GM21381 (cell line): ENCODE measurements around the gene DDN.
A peak's percentile ranks its signal among the peaks of the same experiment; 100 is the strongest.

Source experiments
- ATAC-seq: cut with Tn5 transposase; IDR thresholded peaks from one replicate; pipeline ENCODE4 v1.9.1; 2021; ENCODE audit warnings: mild to moderate bottlenecking, moderate library complexity; ENCODE audit not compliant: unreplicated experiment

The DDN gene

GRCh38 chr12:49031573-49032161 is 32.5 kb upstream of the DDN start:
- no peak for ATAC-seq

GRCh38 chr12:49030714-49031572 is 31.8 kb upstream of the DDN start:
- no peak for ATAC-seq

GRCh38 chr12:49030119-49030518 is 30.9 kb upstream of the DDN start:
- no peak for ATAC-seq

- ATAC-seq: no peak
These were observed 29.6 kb upstream of the DDN start for GRCh38 chr12:49028666-49029275.

- no peak for ATAC-seq
These were observed 28.8 kb upstream of the DDN start for GRCh38 chr12:49027846-49028555.

GRCh38 chr12:49026678-49027480 is 27.7 kb upstream of the DDN start:
- no peak for ATAC-seq

- no peak for ATAC-seq
These were observed 26.9 kb upstream of the DDN start for GRCh38 chr12:49026101-49026500.

- no peak for ATAC-seq
These were observed 26.3 kb upstream of the DDN start for GRCh38 chr12:49025463-49025862.

- no peak for ATAC-seq
These were observed 25.4 kb upstream of the DDN start for GRCh38 chr12:49024543-49024942.

- no peak for ATAC-seq
These were observed 24.6 kb upstream of the DDN start for GRCh38 chr12:49023812-49024211.

GRCh38 chr12:49022558-49023178 is 23.5 kb upstream of the DDN start:
- no peak for ATAC-seq

GRCh38 chr12:49021292-49021915 is 22.2 kb upstream of the DDN start:
- no peak for ATAC-seq

GRCh38 chr12:49020441-49020840 is 21.3 kb upstream of the DDN start:
- ATAC-seq: no peak

- no peak for ATAC-seq
These were observed 20.5 kb upstream of the DDN start for GRCh38 chr12:49019443-49020324.

GRCh38 chr12:49019120-49019430 is 19.9 kb upstream of the DDN start:
- peak; percentile 20 for ATAC-seq

GRCh38 chr12:49018261-49019119 is 19.3 kb upstream of the DDN start, which contains the start of gene PRKAG1:
TSS of gene PRKAG1 (minus strand) at chr12:49018776. CDS start at chr12:49018740, 36 bp downstream.
- ATAC-seq: peak; percentile 87

GRCh38 chr12:49017891-49018260 is 18.7 kb upstream of the DDN start:
- ATAC-seq: no peak

GRCh38 chr12:49015196-49015595 is 16.0 kb upstream of the DDN start:
- no peak for ATAC-seq
